Measurements from ENCODE around the gene ANKRD62.

DNA sequence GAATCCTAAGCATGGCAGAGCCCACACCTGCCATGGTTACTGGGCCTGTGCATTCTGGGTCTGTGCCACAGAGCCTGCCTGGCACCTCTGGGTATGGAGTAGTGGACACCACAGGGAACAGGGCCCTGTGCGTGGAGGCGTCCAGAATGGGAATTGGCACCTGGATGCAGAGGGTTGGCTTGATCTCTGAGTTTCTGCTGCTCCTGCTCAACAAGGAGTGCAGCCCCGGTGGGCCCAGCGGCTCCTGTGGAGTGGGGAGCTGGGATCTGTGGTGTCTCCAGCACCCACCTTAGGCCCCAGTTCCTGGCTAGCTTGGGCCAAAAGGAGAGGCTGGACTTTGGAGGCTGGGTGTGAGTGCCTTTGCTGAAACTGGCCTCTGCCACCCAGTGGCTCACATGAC is 7.9 kb upstream of the ANKRD62 start:
- TF ChIP-seq, protein P1, sequence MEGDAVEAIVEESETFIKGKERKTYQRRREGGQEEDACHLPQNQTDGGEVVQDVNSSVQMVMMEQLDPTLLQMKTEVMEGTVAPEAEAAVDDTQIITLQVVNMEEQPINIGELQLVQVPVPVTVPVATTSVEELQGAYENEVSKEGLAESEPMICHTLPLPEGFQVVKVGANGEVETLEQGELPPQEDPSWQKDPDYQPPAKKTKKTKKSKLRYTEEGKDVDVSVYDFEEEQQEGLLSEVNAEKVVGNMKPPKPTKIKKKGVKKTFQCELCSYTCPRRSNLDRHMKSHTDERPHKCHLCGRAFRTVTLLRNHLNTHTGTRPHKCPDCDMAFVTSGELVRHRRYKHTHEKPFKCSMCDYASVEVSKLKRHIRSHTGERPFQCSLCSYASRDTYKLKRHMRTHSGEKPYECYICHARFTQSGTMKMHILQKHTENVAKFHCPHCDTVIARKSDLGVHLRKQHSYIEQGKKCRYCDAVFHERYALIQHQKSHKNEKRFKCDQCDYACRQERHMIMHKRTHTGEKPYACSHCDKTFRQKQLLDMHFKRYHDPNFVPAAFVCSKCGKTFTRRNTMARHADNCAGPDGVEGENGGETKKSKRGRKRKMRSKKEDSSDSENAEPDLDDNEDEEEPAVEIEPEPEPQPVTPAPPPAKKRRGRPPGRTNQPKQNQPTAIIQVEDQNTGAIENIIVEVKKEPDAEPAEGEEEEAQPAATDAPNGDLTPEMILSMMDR (conservative IDR thresholded peaks at IDR 0.05; ENCODE audit: low read depth, low read length) = no peak
- TF ChIP-seq, protein P2, sequence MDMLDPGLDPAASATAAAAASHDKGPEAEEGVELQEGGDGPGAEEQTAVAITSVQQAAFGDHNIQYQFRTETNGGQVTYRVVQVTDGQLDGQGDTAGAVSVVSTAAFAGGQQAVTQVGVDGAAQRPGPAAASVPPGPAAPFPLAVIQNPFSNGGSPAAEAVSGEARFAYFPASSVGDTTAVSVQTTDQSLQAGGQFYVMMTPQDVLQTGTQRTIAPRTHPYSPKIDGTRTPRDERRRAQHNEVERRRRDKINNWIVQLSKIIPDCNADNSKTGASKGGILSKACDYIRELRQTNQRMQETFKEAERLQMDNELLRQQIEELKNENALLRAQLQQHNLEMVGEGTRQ (IDR thresholded peaks at IDR 0.05; ENCODE audit: low read depth, low read length) = no peak
- no peak for TF ChIP-seq POLR2A (IDR thresholded peaks at IDR 0.05; ENCODE audit: low read depth, low read length)

Data from IMR-90 (cell line).